Sigmoid colon (tissue), 7 donors: Measurements from ENCODE around the gene SSB. TPM values are rescaled to one million over a fixed set of nuclear protein-coding genes. Genes with fewer than 3 reads are reported as not detected.
"Not testable (repeated sequence)": the region's sequence is repeated elsewhere in the genome, so short reads cannot be mapped to it uniquely, and the experiment has no call there.

Experiments used
- DNase-seq: peaks from one replicate; pipeline ENCODE4 v3.0.0-alpha.2; 2019
- H3K27ac ChIP-seq, 4 donors: fragments of 200-600 bp; sonication (generic); one replicate each; pipeline ENCODE4 v1.5.1; 2016 to 2019; ENCODE audit warnings: mild to moderate bottlenecking in 1 of 4
- H3K27me3 ChIP-seq, 3 donors: fragments of 200-600 bp; sonication (generic); one replicate each; pipeline ENCODE4 v1.5.1; 2019; ENCODE audit warnings: mild to moderate bottlenecking in 1 of 3
- H3K36me3 ChIP-seq, 4 donors: fragments of 200-600 bp; sonication (generic); one replicate each; pipeline ENCODE4 v1.5.1; 2016 to 2019
- H3K4me1 ChIP-seq, 4 donors: fragments of 200-600 bp; sonication (generic); one replicate each; pipeline ENCODE4 v1.5.1; 2017 to 2019
- H3K4me3 ChIP-seq, 4 donors: fragments of 200-600 bp; sonication (generic); one replicate each; pipeline ENCODE4 v1.5.1; 2017 to 2019; ENCODE audit warnings: mild to moderate bottlenecking in 2 of 4, moderate library complexity in 1 of 4
- H3K9me3 ChIP-seq, 4 donors: fragments of 200-600 bp in 3 of 4; sonication (generic) in 3 of 4; one replicate each; pipeline versions ENCODE4 v1.5.1 to v1.6.1; 2013 to 2019
- EP300 ChIP-seq, 4 donors: sonication (generic); formaldehyde crosslinking; IDR thresholded peaks; one replicate each; pipeline ENCODE4 v1.6.1; 2017; ENCODE audit warnings: antibody characterized with exemption in 4 of 4
- POLR2A ChIP-seq, 2 donors: fragments of 450-650 bp; IDR thresholded peaks; one replicate each; pipeline ENCODE4 v1.6.1; 2016; ENCODE audit warnings: antibody characterized with exemption in 2 of 2, mild to moderate bottlenecking in 2 of 2, moderate library complexity in 2 of 2
- POLR2AphosphoS5 ChIP-seq, 4 donors: sonication (generic); formaldehyde crosslinking; IDR thresholded peaks; one replicate each; pipeline ENCODE4 v1.6.1; 2017; ENCODE audit warnings: antibody characterized with exemption in 4 of 4
- WGBS, 2 donors: extraction: QIAGEN DNeasy Blood & Tissue Kit; methylation state at CpG; one replicate each; pipeline ENCODE4 v1.1.7; 2013; 5-methylcytosine and 5-hydroxymethylcytosine counted together
- intact Hi-C: fragments of 100-400 bp; cut with DNase I; formaldehyde crosslinking; loops from one replicate; pipeline ENCODE4 v1.15.1; 2023
- polyA plus RNA-seq, 3 donors: library from polyadenylated mRNA; stranded (reverse); fragments of 200-250 nt; gene quantifications; one replicate each; pipeline ENCODE4 v1.2.3, GENCODE V29; 2013
- total RNA-seq, 4 donors: library from RNA; depleted of rRNA; stranded (reverse); fragments of >200 nt; gene quantifications; one replicate each; pipeline ENCODE4 v1.1.0, GENCODE V29; 2016
- TF ChIP-seq, protein P1 (sequence below), 4 experiments: fragments of 450-650 bp in 3 of 4; fragments of 200-600 bp in 1 of 4; IDR thresholded peaks; one replicate each; pipeline ENCODE4 v1.5.1; 2016 to 2019; ENCODE audit warnings: antibody characterized with exemption in 4 of 4, mild to moderate bottlenecking in 3 of 4, moderate library complexity in 2 of 4
- donor health status: healthy with polysubstance abuse.
- donor health status: Bipolar disorder and iron deficiency.
- donor health status: healthy.

SSB gene
- total and polyA plus RNA-seq, 7 donors: 55.0 to 126 (median 71.7) TPM

DNA sequence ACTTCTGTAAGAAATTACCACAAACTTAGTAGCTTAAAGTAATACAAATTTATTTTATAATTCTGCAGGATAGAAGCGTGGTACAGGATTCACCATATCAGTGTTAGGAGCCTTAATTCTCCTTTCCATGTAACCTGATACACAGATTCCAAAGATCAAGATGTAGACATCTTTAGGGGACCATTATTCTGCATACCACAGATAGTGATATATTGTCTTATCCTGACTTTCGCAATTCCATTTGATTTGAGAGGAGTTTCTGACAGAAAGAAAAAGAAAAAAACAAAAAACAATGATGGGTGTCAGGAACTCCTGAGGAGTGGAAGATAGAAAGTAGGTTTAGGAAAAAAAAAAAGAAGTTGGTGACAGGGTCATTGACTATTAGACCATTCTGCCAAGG, 40.9 kb upstream of the SSB start:
- WGBS, 2 donors: 96 to 98% methylated on average over 2 of the region's 2 CpGs
- Histone ChIP-seq H3K4me1 (no peaks in the 10 kb centered on the region), H3K27me3 (no peaks in the 10 kb centered on the region), H3K36me3 (no peaks in the 10 kb centered on the region), H3K27ac (no peak overlapping the region), H3K4me3 (no peak overlapping the region), H3K9me3 (no peaks in the 10 kb centered on the region)
- no peak for DNase-seq
- TF ChIP-seq EP300 (IDR thresholded peaks at IDR 0.05) (no peak), POLR2AphosphoS5 (IDR thresholded peaks at IDR 0.05) (no peak), POLR2A (IDR thresholded peaks at IDR 0.05) (no peak)
- TF ChIP-seq, protein P1, sequence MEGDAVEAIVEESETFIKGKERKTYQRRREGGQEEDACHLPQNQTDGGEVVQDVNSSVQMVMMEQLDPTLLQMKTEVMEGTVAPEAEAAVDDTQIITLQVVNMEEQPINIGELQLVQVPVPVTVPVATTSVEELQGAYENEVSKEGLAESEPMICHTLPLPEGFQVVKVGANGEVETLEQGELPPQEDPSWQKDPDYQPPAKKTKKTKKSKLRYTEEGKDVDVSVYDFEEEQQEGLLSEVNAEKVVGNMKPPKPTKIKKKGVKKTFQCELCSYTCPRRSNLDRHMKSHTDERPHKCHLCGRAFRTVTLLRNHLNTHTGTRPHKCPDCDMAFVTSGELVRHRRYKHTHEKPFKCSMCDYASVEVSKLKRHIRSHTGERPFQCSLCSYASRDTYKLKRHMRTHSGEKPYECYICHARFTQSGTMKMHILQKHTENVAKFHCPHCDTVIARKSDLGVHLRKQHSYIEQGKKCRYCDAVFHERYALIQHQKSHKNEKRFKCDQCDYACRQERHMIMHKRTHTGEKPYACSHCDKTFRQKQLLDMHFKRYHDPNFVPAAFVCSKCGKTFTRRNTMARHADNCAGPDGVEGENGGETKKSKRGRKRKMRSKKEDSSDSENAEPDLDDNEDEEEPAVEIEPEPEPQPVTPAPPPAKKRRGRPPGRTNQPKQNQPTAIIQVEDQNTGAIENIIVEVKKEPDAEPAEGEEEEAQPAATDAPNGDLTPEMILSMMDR (IDR thresholded peaks at IDR 0.05): no peak
- intact Hi-C loops: no loop called here

- Histone ChIP-seq H3K27ac (no peak overlapping the region), H3K9me3 (no peaks in the 10 kb centered on the region), H3K27me3 (no peaks in the 10 kb centered on the region), H3K4me3 (no peak overlapping the region), H3K36me3 (no peaks in the 10 kb centered on the region), H3K4me1 (no peaks in the 10 kb centered on the region)
- intact Hi-C loops: no loop called here
- WGBS, 2 donors: 65 to 68% methylated on average over 7 of the region's 7 CpGs
- TF ChIP-seq POLR2A (IDR thresholded peaks at IDR 0.05): no peak
- no peak for DNase-seq
Observed at GRCh38 chr2:169759987-169760386, 38.7 kb upstream of the SSB start.

- WGBS, 2 donors: 94% methylated on average over 3 of the region's 3 CpGs
Observed at GRCh38 chr2:169760798-169761197, 37.9 kb upstream of the SSB start.

DNA sequence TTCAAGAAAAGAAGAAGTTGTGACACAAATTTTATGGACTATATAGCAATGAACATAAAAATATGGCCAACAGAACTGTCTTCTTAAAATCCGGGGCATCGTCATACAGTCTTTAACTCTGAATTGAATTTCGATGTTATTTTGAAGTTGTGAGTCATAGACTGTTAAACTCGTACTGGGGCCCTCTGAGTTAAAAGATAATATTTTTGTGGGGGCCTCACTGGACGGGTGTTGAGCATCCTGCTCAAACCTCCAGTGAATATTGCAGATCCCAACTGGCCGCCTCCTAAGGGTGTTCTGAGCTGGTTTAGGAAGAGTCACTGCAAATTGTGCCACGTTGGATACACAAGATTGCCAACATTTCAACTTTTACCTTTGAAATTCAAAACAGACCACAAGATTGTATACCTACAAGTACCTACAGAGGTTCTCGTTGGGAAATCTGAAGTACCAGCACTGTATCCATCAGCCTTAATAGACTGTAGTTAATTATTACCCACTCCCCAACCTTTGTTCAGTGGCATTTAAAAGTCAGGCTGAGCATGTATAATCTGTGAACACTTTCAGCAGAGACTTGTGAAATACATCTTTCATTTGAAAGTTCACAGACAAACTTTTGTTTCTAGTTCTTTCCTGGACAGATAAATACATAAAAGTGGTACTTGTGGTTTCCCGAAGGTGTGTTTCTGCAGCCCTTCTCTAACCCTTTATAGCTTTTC, 37.3 kb upstream of the SSB start:
- TF ChIP-seq, protein P1 (IDR thresholded peaks at IDR 0.05): no peak
- TF ChIP-seq POLR2A (IDR thresholded peaks at IDR 0.05) (no peak), EP300 (IDR thresholded peaks at IDR 0.05) (no peak), POLR2AphosphoS5 (IDR thresholded peaks at IDR 0.05) (no peak)
- DNase-seq: no peak
- no peaks in the 10 kb centered on the region for H3K36me3 ChIP-seq
- intact Hi-C loops: no loop called here
- no peak overlapping the region for H3K4me3 ChIP-seq
- H3K4me1 ChIP-seq: no peaks in the 10 kb centered on the region
- H3K27ac ChIP-seq: no peak overlapping the region
- WGBS, 2 donors: 71 to 83% methylated on average over 9 of the region's 9 CpGs
- H3K27me3 ChIP-seq: no peaks in the 10 kb centered on the region
- no peaks in the 10 kb centered on the region for H3K9me3 ChIP-seq

More at GRCh38 chr2:169760798-169761197, 37.9 kb upstream of the SSB start:
- DNase-seq, H3K4me3 ChIP-seq, H3K36me3 ChIP-seq, H3K9me3 ChIP-seq, intact Hi-C loops, H3K27me3 ChIP-seq, H3K27ac ChIP-seq, H3K4me1 ChIP-seq: not testable (repeated sequence)

DNA sequence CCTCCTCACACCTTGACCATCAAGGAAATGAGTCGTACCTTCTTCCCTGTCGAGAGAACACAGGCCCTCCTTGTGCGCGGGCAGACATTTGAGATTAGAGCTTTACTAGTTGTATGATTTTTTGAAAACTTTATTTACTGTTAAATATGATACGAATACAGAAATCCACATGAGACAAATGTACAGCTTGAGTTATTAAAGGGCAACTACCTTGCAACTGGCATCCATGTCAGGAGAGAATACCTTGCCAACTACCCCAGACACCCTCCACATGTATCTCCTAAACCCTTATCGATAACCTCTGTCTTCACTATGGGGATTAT, 36.7 kb upstream of the SSB start:
- WGBS, 2 donors: 36 to 64% methylated on average over 6 of the region's 6 CpGs
- intact Hi-C loops: no loop called here
- no peaks in the 10 kb centered on the region for H3K36me3 ChIP-seq
- no peaks in the 10 kb centered on the region for H3K9me3 ChIP-seq
- peaks cover 0 to 1% (median under 1%) of the 10 kb centered on the region in 4 donors for H3K4me1 ChIP-seq
- H3K4me3 ChIP-seq: no peak overlapping the region
- TF ChIP-seq POLR2AphosphoS5 (IDR thresholded peaks at IDR 0.05) (no peak), EP300 (IDR thresholded peaks at IDR 0.05) (no peak), POLR2A (IDR thresholded peaks at IDR 0.05) (no peak)
- TF ChIP-seq, protein P1 (IDR thresholded peaks at IDR 0.05): no peak
- no peaks in the 10 kb centered on the region for H3K27me3 ChIP-seq
- DNase-seq: no peak
- H3K27ac ChIP-seq: no peak overlapping the region

GRCh38 chr2:169765523-169765922, 33.1 kb upstream of the SSB start:
- H3K4me3 ChIP-seq: no peak overlapping the region
- WGBS, 2 donors: 90% methylated on average over 6 of the region's 6 CpGs
- DNase-seq: no peak
- H3K36me3 ChIP-seq: no peaks in the 10 kb centered on the region
- no peak overlapping the region for H3K27ac ChIP-seq
- no peaks in the 10 kb centered on the region for H3K9me3 ChIP-seq
- intact Hi-C loops: no loop called here
- TF ChIP-seq, protein P1 (IDR thresholded peaks at IDR 0.05): no peak
- TF ChIP-seq POLR2A (IDR thresholded peaks at IDR 0.05) (no peak), EP300 (IDR thresholded peaks at IDR 0.05) (no peak), POLR2AphosphoS5 (IDR thresholded peaks at IDR 0.05) (no peak)
- no peaks in the 10 kb centered on the region for H3K27me3 ChIP-seq
- peaks cover 2 to 17% (median 11%) of the 10 kb centered on the region in 4 donors for H3K4me1 ChIP-seq
